ENCODE results near the gene SYT7. TPM values are rescaled to one million over a fixed set of nuclear protein-coding genes. Genes with fewer than 3 reads are reported as not detected.

The SYT7 gene
- total RNA-seq, 2 experiments from 2014 or later = 0.15 TPM; not detected in 1

DNA sequence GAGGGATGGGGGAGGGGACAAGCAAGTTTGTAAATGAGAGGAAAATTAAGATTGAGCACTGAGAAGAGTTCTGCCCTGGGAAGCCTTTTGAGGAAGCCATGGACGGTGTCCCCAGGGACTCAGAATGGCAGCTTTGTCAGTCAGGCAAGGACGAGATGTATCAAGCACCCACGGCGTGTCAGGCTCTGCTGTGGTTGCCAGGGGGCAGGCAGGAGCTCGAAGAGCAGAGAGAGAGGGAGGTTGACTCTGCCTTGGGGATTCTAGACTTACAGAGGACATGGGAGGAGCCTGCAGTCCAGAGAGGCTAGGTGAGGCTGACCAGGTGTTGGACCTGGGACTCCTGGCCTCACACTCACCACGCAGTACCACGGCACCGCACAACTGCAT lies 29.1 kb upstream of the SYT7 start:
- ChIA-PET CTCF (no interaction called here), POLR2A (no interaction called here)

DNA sequence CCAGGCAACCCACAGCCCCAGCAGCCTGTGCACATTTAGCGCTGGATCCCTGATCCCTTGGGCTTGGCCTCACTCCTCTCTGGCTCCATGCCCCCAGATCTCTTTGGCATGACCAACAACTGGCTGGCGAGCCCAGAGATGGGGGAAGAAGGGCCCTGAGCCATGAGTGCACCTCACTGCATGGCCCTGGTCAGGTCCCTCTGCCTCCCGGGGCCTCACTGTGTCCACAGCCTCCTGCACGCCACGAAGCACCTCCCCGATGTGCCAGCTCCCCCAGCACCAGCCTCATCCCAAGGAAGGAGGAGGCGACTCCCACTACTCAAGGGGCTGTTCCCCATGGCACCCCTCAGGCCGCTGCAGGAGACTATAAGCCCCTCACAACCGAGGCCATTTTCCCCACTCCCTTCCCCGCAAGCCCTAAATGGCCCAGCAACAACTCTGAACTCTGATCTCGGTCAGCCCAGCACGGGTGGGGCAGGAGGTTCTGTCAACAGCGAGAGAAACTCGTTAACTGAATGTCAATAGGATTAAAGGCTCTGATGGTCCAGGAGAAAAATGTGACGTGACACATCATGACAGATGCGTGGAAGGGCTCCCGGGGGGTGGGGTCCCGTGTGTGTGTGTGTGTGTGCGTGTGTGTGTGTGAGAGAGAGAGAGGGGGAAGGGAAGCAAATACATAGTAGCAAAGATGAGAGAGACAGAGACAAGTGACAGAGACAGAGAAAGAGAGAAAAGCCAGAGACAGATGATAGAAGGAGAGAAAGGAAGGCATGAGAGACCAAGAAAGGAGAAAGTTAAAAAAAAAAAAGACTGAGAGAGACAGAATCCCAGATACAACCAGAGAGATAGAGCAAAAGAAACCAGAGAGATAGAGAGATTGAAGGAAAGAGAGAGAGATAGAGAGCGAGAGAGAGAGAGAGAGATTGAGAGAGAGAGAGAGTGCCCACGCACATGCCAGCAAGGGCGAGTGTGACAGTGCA lies 28.4 kb upstream of the SYT7 start:
- ChIA-PET POLR2A (no interaction called here), CTCF (no interaction called here)

DNA sequence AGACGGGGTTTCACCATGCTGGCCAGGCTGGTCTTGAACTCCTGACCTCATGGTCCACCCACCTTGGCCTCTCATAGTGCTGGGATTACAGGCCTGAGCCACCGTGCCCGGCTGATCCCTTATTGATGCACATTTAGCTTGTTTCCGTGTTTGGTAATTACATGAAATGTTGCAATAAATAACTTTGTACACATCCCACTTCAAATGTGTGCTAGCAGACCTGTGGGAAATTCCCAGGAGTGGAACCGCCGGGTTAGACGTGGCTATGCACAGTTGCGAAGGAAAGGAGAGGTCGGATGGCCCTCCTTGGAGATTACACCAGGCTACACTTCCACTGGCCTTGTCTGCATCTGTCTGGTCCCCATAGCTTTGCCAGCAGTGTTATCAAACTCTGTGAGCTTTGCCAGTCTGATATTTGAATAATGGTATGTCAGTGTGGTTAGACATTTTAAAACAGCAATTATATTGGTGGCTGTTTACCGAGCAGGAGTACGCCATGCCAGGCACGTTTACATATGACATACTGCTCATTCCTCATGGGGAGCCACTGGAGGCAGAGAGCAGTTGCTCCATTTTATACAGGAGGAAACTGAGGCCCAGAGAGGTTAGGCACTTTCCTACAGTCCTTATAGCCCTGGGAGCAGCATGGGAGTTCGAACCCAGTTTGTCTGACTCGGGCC lies 27.2 kb upstream of the SYT7 start:
- POLR2A ChIA-PET = no interaction called here
- CTCF ChIA-PET = no interaction called here

DNA sequence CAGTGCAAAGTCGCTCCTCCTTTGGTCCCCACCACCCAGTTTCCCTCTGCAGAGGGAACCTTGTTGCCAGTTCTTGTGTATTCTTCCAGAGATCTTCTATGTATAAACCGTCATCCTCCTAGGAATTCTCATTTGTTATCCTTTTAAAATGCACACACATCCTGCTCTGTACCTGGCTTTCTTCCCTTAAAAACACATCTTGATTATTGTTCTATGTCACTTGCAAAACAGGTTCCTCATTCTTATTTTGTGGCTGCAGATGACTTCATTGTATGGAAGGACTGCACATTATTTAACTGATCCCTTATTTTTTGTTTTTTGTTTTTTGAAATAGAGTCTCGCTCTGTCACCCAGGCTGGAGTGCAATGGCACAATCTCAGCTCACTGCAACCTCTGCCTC lies 26.6 kb upstream of the SYT7 start:
- POLR2A ChIA-PET = no interaction called here

DNA sequence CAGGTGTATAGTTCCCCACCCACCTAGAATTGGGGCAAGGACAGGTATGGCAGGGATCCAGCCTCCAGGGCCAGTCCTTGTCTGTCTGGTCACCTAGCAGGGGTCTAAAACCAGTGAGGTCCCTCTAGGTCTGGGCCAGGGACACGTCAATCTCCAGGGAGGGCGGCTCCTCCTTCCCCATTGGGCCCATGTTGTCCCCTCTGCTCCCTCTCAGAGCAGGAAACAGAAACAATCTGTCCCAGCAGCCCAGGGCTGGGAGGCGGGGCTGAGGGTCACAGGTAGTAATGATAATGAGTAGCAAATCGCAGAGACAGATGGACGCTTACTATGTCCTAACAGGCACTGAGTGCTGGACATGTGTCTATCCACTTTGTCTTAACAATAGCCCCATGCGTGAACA lies 22.8 kb upstream of the SYT7 start:
- ChIA-PET CTCF (no interaction called here), POLR2A (no interaction called here)

More for the DNA sequence above, 26.6 kb upstream of the SYT7 start:
- CTCF ChIA-PET = no interaction called here

DNA sequence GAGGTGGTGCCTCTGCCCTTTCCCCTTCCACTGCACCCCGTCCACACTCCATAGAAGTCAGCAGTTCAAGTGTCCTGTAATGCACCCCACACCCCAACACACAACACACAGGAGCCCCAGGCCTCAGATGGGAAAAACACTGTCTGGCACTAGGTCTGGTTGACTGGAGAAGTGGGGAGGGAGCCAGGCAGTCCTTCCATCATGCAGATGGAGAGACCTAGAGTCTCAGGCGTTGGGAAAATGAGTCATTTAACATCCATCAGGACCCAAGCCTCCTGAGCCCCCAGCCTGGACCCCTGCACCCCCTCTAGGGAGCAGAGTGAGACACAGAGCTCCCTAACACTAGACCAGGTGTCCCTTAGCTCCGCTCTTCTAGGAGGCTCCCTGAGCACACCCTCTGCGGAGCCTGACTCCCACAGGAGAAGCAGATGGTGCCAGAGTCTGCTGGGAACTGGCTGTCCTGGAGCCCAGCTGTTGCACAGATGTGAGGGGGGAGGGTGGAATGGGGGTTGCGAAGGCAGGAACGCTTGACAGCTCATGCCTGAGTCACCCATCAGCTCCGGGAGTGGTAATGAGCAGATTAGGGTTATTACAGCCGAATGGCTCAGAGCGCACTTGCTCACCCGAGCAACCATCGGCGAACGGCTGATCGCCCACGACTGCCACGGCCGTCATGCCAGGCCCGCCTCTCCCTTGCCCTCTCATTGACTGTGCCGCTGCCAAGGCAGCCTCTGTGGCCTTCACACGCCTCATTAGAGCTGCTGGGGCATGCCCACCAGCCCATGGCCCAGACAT lies 22.1 kb upstream of the SYT7 start:
- POLR2A ChIA-PET = no interaction called here
- CTCF ChIA-PET = no interaction called here

DNA sequence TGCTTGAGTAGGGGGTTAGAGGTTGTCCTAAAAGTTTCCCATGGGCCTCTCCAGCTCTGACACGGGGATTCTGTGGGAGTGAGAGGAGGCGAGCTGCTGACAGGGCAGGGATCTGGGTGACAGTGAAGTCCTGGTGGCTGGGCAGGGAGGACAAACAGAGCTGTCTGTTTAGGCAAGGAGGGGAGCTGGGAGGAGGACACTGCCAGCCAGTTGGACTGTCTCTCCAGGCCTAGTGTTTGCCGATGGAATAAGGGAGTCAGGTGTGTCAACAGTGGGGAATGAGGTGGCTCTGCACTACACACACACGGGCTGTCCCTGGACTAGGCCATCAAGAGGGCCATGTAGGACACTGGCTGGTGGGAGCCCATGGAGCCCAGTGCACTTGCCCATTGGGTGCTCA lies 20.6 kb upstream of the SYT7 start:
- POLR2A ChIA-PET = no interaction called here
- CTCF ChIA-PET = no interaction called here

DNA sequence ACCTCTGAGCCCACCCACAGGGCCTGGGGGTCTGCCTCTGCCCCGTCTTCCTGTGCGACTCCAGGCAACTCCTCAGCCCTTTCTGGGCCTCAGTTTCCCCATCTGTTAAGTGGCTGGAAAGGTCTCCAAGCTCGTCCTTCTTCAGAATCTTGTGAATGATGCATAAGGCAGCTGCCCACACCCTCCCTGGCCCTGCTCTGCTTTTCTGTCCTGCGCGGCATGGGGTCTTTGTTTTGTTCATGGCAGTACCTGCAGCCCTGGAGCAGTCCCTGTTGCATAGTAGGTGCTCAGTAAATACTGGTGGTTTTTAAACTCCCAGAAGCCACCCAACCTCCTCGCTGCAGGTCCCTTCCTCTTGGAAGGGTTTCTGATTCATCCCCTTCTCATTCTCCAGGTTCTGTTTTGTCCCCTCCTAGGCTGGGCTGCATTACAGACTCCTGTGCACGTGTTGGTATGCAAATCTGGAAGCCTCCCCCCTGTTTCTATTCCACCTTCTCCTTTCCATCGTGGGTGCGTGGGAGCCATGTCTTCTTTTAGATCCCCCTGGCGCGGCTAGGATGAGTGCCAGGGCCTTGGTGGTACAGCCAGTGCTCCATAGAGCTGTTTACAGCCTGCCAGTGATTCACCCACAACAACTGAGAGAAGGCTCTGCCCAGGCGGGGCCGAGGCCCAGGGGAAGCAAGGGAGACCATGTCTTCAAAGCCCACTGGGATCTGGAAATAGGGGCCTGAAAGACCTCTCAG lies 19.3 kb upstream of the SYT7 start:
- CTCF ChIA-PET = no interaction called here
- POLR2A ChIA-PET = no interaction called here

DNA sequence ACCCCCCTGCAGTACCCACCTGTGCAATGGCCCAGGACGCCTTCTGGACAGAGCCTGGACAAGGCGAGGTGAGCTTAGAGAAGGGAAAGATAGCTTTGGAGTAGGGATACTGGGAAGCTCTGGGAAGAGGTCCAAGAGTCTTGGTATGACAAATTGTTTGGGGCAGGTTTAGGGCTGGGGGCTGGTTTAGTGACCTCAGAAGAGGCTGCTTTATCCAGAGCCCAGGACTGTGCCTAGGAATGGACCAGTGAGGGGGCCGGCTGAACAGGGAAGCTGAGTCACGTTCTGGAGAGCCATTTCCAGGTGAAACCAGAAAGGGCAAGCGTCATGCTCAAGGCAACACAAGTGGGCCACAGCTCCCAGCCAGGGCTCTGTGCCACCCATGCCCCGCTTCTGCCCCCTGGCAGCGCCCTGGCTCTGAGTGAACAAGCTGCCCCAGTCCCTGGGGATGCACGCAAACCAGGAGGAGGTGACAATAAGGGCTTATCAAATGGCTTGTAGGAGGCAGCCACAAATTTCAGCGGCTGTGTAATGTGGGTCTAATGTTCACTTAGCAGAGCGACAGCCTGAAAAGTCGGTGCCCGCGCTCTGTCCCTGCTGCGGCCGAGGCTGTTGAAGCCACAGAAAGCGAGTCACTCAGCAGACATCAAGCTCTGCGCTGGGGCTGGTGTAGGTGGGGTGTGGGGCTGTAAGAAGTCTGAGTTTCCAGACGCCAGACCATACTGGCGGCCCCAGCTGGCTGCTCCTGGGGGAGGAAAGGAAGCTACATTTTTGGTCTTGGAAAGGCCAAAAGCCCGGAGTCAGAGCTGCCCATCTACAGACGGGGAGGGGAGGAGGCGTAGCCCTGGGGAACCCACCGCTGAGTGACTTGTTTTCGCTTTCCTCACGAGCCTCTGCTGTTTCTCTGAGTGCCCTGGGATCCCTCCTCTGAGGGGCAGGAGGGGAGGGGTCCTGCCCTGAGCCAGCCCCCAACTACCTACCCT lies 18.3 kb upstream of the SYT7 start:
- POLR2A ChIA-PET = no interaction called here
- CTCF ChIA-PET = no interaction called here

DNA sequence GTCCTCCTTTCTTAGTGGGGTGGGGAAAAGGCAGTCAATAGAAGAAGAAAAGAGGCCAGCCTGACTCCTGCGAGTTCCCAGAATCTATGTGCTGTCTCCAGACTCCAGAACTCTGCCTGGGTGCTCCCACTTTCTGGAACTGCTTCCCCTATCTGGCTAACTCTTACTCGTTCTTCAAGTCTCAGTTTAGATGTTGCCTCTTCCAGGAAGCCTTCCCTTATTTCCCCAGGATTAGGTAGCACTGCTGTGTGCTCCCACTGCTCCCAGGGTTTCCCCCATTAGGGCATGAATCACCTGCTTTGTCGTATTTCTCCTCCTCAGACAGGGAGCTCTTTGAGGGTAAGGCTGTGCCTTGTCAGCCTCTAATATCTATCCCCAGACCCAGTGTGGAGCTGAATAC lies 17.5 kb upstream of the SYT7 start:
- POLR2A ChIA-PET = no interaction called here
- CTCF ChIA-PET = no interaction called here

DNA sequence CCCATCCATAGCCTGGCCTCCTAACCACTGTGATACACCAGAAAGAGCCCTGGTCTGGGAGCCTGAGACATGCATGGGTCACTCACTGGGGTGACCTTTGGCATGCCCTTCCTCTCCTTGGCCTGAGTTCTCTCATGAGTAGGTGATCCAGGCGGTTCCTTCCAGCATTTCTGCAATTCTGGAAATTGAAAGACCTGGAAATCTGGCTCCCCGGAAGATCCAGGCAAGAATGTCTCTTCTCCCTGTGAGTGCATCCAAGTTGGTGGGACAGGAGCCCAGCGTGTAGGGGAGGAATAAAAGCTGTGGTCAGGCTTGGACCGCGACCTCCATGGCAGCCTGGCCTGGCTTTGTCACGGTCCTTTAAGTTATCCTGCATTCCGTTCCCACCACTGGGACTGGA lies 16.1 kb upstream of the SYT7 start:
- CTCF ChIA-PET = no interaction called here
- POLR2A ChIA-PET = no interaction called here

DNA sequence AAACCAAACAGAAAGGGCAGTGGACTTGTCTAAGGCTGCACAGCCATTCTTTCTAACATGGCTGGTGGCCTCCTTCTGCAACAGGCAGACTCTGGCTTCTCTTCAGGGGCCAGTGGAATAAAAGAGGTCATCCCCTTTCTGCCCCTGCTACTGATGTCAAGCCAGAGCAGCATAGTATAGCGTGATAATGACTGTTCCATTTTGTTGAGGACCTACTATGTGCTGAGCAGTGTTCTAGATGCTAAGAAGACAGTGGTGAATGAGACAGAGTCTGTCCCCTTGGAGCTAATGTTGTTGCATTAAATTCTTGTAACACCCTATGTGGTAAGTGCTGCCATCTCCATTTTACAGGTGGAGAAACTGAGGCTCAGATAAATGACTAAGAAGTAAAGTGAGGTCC lies 15.7 kb upstream of the SYT7 start:
- ChIA-PET CTCF (no interaction called here), POLR2A (no interaction called here)

DNA sequence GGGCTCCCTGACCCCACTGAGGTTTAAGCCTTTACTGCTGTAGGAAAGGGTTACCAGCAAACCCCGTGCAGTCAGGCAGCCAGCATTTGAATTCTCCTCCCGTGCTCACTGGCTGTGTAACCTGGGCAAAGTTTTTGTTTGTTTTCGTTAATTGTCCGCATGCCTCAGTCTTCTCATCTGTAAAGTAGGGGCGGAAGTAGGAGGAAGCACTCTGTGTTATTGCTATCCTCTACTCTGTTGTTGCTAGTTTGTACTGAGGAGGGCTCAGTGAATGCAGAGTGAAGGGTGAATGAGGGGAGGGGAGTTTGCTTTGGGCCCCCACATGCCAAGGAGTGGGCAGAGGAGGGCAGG lies 14.0 kb upstream of the SYT7 start:
- CTCF ChIA-PET = no interaction called here
- POLR2A ChIA-PET = no interaction called here

DNA sequence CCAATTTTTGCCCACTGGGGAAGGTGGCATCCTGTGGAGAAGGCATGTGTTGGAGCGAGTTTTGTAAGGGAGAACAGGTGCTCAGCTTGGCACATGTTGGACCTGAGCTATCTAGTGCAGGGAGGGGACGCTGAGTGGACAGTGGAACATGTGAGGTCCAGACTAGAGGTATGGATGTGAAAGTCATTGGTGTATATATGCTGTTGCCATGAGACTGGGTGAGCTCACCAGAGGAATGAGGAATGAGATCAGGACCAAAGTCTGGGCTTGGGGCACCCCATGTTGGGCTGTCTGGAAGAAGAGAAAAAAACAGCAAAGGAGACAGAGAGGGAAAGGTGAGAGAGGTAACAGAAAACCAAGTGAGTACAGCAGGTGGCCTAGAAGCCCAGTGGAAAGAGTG lies 12.3 kb upstream of the SYT7 start:
- CTCF ChIA-PET = no interaction called here
- POLR2A ChIA-PET = no interaction called here

DNA sequence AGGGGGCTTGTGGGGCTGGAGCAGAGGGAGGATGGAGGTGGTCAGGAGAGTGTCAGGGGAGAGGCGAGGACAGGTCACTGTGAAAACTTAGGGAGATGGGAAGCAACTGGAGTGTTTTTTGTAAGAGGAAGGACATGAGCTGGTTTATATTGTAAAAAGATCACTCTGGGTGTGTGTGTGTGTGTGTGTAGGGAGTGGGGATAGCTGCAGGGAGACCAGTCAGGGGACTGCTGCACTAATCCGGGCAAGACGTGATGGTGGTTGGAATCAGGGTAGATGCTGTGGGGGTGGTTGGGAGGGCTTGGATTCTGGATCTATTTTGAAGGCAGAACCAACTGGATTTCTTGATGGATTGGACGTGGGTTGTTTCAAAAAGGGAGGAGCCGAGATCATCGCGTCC lies 11.3 kb upstream of the SYT7 start:
- POLR2A ChIA-PET = no interaction called here
- CTCF ChIA-PET = no interaction called here

DNA sequence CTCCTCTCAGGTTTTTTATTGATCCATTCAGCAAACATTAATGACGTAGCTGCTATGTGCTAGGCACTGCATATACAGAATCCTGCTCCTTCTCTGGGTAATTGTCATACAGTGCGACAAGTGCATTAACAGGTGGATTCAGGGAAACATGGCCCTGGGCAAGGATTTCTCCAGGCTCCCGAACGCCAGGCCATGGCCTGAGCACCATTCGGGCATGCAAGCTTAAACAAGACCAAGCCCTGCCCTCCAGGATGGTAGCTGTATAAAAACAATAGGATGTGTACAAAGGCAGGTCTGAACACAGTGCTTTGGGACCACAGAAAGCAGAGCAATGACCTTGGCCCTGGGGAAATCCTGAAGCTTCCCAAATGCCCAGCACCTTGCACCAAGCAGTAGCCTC lies 9.1 kb upstream of the SYT7 start:
- ChIA-PET POLR2A (no interaction called here), CTCF (no interaction called here)

DNA sequence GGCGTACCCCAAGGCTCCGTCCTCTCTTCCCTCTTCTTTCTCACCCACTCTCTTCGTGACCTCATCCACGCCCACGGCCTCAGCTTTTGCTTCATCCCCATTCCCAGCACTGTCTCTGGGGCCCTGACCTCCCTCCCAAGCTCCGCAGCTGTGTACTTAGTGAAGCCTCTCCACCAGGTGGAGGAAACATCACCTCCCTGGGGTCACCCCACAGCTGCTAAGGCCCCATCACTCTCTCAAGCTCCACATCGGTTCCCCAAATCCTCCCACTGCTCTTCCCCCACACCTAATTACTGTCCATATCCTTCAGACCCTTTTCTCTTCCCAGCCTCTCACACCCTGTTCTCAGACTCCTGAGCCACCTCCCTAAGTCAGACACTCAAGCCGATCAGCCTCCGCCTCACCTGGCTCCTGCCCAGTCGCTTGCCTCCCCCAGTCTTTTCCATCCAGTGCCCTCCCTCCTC lies 7.9 kb upstream of the SYT7 start:
- ChIA-PET CTCF (interaction anchor here (0.8 to 2.0 kb wide), 2 partner anchors 22 to 106 kb away, joined by 3 to 5 read pairs; no protein-coding TSS in a partner anchor), POLR2A (no interaction called here)

DNA sequence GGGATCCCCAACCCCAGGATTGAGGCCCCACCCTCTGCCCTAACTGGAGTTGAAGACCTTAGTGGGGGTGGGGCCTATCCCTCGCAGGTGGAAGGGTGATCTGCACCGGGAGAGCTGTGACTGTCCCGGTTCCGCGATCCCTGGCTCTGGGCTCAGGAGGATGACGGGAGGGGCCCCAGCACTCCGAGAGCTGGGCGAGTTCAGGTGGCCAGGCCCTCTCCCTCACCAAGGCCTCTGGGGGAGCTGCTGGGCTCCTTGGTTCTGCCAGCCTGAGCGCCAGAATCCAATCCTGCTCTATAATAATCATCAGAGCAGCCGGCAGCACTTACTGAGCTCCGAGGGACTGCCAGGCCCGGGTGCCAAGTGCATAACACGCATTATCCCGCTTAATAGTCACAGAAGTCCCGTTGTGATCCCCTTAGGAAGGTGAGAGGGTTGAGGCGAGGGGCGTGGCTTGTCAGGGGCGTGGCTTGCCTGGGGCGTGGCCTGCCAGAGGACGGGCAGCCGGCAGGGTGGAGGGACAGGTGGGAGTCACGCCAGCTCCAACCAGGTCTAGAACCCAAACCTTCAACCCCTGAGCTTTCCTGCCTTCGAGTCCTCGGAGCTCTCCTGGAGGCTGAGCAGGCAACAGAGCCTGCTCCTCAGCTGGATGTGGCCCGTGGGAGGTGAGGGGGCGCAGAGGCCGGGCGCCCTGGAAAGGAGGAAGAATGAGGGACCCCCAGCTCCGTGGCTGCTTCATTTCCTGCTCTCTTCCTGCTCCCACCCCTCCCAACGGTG lies 7.3 kb upstream of the SYT7 start:
- ChIA-PET POLR2A (no interaction called here), CTCF (interaction anchor here (0.8 to 2.0 kb wide), 3 partner anchors 9 to 105 kb away, joined by 3 to 5 read pairs (median 3); no protein-coding TSS in a partner anchor)

Data from activated CD8-positive, alpha-beta memory T cell treated with anti-CD3 and anti-CD28 coated beads for 36 hours (primary cell).